GM19438 (cell line): ENCODE data around the gene ACCSL.

Experiments
- ATAC-seq: cut with Tn5 transposase; IDR thresholded peaks from one replicate; pipeline ENCODE4 v1.9.1; 2021; ENCODE audit warnings: low read depth; ENCODE audit not compliant: unreplicated experiment

The ACCSL gene

DNA sequence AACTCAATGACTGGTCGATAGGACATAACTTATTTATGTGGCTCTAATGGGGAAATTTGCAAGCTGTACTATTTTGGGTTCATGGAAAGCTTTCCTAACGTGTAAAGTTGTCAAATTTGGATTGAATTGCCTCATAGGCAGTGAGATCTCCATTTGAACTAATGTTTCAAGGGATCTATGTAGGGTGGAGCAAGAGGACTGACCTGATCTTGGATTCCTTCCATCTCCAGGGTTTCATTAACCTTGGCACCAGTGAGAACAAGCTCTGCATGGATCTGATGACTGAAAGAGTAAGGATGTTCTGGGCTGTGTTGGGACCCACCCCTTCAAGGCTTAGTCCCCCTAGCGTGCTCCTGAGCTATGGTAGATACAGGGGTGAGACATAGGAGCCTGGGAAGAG is 2.1 kb downstream of the ACCSL start:
- ATAC-seq = no peak

- ATAC-seq = no peak
These were observed 3.4 kb downstream of the ACCSL start for GRCh38 chr11:44051171-44051570.

DNA sequence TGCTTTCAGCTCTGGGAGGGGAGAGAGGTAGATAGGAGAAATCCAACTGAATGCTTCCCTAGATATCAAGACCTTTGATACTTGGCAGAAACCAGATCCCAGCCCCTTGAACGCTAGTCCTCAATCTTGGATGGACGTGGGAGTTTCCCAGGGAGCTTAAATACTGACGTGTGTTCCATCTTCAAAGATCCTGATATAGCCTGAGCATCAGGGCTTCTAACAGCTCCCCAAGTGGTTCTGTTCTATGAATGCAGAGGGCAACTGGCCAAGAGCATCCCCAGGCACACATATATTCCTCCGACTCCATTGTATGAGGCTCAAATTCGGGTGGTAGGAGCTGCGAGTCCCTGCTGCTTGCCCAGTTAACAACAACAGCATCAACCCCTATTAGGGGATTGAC is 9.6 kb downstream of the ACCSL start:
- ATAC-seq = no peak

GRCh38 chr11:44058275-44058674 is 10.5 kb downstream of the ACCSL start:
- no peak for ATAC-seq

- ATAC-seq = no peak
These were observed 17.4 kb downstream of the ACCSL start for GRCh38 chr11:44065161-44065661.

DNA sequence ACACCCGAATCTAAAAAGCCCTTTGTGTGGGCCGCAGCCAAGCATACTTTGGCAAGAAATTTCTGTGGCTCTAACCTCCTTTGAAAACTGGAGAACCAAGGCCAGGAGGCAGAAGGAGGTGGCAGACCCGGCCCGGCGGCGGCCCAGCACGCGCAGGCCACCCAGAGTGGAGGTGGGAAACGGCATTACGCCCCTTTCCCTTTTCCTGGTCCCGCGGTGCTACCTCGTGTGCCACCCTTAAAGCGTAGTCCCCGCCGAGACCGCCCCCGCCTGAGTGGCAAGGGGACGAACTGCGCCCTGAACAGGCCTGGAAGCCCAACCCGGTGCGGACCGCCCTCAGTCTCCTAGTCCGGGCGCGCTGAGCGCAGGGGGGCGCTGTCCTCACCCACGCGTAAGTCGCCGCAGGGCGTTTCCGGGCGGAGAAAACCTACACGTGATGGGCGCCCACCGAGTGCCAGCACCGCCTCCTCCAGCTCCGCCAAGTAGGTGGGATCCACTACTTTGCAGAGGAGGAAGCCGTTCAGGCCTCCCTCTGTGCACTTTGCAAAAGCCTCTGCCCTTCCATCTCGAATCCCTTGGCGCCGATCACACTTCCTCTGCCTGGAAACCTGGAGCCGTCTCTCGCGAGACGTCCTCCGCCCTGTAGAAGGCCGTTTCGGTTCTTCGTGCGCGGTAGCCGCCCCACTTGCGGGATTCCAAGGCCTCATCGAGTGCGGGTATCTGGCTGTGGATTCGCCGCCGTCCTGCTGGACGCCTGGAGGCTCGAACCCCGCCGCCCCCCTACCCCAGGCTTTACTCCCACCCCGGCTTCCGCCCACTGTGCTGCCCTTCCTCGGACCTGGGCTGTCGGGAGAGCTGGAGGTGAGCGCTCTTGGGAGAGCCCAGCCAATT is 18.3 kb downstream of the ACCSL start, which contains the start of gene ACCS:
Gene ACCS (plus strand): TSS at position 430 of the 891 bp plus-strand sequence. CDS start 1,358 bp downstream, outside the sequence.
- ATAC-seq = peak; percentile 99

DNA sequence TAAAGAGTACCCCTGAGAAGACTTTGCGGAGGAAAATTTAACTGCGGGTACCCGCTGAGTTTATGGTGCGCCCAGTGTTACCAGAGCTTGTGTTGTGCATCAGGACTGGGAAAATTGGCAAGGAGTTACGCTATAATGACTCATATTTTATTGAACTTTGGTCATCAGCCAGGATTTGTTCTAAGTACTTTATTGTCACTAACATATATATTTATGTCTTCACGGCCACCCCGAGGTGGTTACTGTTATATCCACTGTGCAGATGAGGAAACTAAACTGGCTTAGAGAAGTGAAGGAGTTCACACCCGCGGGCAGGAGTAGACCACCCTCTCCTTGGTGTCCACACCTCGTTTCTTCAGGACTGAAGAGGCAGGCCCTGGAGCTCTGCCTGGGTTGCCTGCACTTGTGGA is 19.0 kb downstream of the ACCSL start:
- no peak for ATAC-seq

DNA sequence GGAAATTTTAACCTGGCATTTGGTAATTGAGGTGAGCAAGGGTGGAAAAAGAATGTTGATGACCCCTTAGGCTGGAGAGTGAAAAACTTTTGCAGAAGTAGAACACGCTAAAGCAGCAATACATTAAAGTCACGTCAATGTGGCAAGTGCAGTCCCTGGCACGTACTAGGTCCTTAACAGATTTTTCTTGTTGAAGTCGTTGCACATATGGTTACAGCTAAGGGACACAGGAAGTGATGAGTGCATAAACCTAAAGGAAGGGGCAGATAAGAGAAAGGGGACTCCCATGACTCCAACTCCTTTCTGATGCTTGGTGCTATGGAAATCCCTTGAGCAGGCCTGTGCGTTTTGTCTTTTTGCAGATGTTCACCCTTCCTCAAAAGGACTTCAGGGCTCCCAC is 19.5 kb downstream of the ACCSL start:
- ATAC-seq = no peak

GRCh38 chr11:44068180-44068579 is 20.4 kb downstream of the ACCSL start:
- no peak for ATAC-seq

DNA sequence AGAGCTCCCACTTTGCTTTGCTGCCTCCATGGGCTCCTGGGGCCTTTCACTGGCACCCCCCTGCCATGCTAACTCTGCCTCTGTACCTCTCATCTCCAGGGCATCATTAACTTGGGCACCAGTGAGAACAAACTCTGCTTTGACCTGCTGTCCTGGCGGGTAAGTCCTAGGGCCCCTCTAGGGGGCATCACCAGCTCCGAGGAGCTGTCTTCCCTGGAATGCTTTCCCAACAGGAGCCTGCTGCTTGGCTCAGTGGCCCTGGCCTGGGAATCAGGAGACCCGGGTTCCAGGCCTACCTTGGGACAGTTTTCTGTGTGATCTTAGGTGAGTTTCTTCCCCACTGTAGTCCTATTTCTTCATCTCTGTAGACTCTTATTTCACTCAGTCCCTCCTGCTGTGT is 23.4 kb downstream of the ACCSL start:
- ATAC-seq = no peak

DNA sequence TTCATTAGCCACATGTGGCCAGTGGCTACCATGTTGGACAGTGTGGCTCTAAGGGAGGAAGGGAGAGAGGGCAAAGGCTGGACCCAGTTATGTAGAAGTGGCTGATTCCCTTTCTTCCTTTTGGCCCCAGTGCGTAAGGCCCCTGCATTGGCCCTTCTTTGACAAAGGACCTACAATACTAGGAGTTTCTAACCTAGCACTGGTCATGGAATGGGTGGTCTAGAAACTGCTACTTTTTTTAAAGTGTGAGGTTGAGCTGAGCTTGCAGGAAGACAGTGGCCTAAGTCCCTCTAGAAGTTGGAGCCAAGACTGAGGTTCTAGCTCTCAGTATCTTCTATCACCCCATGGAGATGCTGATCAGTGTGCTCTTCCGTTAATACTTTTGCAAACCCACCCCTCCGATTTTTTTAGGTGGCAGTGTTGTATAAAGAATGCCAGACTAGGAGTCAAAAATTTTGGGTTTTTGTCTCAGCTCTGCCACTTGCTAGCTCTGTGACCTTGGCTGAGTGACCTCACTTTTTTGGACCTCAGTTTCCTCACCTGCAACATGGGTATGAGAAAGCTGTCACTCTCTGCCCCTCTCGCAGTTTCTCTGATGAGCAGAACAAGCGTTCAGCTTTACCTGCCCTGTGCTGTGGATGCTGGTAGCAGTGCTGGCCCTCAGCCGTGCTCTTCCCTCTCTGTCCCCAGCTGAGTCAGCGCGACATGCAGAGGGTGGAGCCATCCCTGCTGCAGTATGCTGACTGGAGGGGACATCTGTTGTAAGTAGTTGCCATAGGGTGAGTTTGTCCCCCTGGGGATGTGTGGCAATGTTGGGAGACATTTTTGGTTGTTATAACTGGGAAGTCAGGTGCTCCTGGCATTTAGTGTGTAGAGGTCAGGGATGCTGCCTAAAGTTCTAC is 25.2 kb downstream of the ACCSL start:
- no peak for ATAC-seq

DNA sequence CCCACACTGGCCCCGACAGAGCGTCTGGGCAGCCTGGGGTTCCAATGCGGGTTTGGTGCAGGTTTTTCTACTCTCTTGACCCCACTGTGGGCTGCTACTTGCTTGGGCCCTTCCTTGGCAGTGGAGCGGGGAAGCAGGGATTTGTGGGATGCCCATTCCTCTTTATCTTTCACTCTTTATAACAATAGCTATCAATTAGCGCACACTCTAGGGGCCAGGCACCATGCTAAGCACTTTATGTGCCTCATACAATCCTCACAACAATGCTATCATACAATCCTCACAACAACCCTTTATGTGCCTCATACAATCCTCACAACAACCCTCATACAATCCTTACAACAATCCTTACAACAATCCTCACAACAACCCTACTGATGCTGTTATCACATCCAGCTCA is 31.0 kb downstream of the ACCSL start:
- ATAC-seq = no peak

DNA sequence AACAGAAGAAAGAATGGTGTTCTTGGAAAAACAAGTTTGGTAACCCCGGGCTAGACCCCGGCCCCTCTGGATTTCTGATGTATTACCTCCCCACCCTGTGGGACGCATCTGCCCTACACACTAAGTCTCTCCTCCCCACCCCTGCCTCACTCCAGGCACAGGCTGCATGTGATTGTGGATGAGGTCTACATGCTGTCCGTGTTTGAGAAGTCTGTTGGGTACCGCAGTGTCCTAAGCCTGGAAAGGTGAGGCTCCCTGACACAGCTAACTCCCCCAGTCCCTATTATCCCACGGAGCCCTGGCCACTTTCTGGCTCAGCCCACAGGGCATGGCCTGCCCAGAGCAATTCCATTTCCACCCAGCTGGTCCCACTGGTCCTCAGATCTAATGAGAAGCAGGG is 31.6 kb downstream of the ACCSL start:
- ATAC-seq = no peak

GRCh38 chr11:44080951-44081350 is 33.2 kb downstream of the ACCSL start:
- no peak for ATAC-seq

- ATAC-seq = no peak
These were observed 34.9 kb downstream of the ACCSL start for GRCh38 chr11:44082645-44083044.

DNA sequence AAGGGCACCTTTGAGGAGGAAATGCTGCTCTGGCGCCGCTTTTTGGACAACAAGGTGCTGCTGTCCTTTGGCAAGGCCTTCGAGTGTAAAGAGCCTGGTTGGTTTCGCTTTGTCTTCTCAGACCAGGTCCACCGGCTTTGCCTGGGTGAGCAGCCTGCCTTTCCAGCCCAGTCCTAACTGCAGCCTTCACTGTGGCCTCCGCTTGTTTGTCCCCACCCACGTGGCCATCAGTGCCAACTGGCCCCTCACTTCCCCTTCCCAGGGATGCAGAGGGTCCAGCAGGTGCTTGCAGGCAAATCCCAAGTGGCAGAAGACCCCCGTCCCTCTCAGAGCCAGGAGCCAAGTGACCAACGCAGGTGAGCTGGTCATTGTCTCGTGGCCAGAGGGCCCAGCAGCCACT is 35.7 kb downstream of the ACCSL start:
- no peak for ATAC-seq

DNA sequence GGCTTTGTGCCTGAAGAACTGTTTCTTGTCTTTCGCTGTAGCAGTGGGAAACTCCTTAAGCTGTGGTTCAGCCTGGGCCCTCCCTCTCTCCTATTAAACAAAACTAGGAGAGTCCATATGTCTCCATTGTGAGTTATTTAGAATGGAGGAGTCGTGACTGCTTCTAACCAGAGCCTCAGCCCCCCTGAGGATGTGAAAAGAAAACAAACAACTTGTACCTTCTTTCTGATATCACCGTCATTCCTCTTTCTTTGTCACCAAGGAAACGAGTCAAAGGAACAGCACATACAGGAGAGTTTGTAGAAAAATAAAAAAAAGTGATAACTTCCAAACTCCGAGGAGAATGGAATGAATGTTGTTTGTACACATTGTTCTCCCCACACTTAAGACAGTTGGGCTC is 36.1 kb downstream of the ACCSL start:
- no peak for ATAC-seq

- ATAC-seq = no peak
These were observed 37.5 kb downstream of the ACCSL start for GRCh38 chr11:44085330-44085729.

GRCh38 chr11:44088377-44088776 is 40.6 kb downstream of the ACCSL start:
- ATAC-seq = no peak

GRCh38 chr11:44088871-44089270 is 41.1 kb downstream of the ACCSL start:
- no peak for ATAC-seq

- no peak for ATAC-seq
These were observed 42.8 kb downstream of the ACCSL start for GRCh38 chr11:44090539-44090938.
